ENCODE data around the gene SHISA9.

DNA sequence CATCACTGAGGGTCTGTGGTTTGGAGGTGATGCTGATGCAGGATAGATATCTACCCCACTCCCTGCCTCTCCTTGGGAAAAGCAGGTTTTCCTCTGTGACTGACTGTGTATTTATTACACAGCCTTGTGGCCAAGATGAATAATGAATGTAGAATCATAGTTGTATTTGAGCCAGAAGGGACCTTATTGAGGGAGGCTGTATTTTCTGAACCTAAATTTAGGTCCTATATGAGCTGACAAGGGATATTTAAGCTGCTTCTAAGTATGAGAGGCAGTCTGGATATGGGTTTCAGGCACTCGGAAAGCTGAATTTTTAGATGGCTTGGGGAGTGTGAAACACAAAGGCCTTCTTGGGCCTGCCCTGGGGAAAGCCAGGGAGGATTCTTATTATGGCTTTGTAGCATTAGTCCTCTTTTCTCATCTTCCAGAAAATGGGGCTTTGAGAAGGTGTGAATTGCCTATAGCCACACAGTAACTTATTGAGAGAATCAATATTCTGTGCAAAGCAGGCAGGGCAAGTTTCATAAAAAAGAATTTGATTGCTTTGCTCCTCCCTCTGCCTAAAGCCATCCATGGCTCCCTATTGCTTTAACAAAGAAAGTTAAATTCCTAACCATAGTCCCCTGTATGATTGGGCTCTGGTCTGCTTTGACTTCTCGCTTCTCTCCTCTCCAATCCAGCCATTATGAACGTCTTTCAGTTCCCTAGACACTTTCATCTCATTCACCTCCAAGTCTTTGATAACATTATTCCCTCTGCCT, 144.8 kb downstream of the SHISA9 start:
- TF ChIP-seq, protein P1, sequence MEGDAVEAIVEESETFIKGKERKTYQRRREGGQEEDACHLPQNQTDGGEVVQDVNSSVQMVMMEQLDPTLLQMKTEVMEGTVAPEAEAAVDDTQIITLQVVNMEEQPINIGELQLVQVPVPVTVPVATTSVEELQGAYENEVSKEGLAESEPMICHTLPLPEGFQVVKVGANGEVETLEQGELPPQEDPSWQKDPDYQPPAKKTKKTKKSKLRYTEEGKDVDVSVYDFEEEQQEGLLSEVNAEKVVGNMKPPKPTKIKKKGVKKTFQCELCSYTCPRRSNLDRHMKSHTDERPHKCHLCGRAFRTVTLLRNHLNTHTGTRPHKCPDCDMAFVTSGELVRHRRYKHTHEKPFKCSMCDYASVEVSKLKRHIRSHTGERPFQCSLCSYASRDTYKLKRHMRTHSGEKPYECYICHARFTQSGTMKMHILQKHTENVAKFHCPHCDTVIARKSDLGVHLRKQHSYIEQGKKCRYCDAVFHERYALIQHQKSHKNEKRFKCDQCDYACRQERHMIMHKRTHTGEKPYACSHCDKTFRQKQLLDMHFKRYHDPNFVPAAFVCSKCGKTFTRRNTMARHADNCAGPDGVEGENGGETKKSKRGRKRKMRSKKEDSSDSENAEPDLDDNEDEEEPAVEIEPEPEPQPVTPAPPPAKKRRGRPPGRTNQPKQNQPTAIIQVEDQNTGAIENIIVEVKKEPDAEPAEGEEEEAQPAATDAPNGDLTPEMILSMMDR (conservative IDR thresholded peaks at IDR 0.05; ENCODE audit: low read depth, low read length), result no peak
- no peak for TF ChIP-seq EZH2phosphoT487 (IDR thresholded peaks at IDR 0.05; ENCODE audit: borderline replicate concordance, low read length)
